ENCODE measurements around the gene EPB41L4B.

Gene EPB41L4B

GRCh38 chr9:109313351-109313750 is 7.5 kb downstream of the EPB41L4B start:
- no peaks in the 10 kb centered on the region for H3K9me3 ChIP-seq (ENCODE audit: control insufficient read depth, insufficient read depth, low read length)
- no peak overlapping the region for H3K4me3 ChIP-seq (ENCODE audit: low read length)
- H3K27me3 ChIP-seq (ENCODE audit: control insufficient read depth, insufficient read depth, low read length) = no peaks in the 10 kb centered on the region
- no CpG with 5 or more reads among the region's 4 CpGs for WGBS (ENCODE audit: insufficient coverage, insufficient read length)
- peaks cover 21% of the 10 kb centered on the region for H3K4me1 ChIP-seq (ENCODE audit: control insufficient read depth, insufficient read depth, low read length)
- no peaks in the 10 kb centered on the region for H3K36me3 ChIP-seq (ENCODE audit: control insufficient read depth, insufficient read depth, low read length)
- no peak for DNase-seq (ENCODE audit: low read depth, low spot score)
- no peak overlapping the region for H3K27ac ChIP-seq (ENCODE audit: low read length)

- no peaks in the 10 kb centered on the region for H3K9me3 ChIP-seq (ENCODE audit: control insufficient read depth, insufficient read depth, low read length)
- no peak overlapping the region for H3K27ac ChIP-seq (ENCODE audit: low read length)
- no peaks in the 10 kb centered on the region for H3K27me3 ChIP-seq (ENCODE audit: control insufficient read depth, insufficient read depth, low read length)
- DNase-seq (ENCODE audit: low read depth, low spot score) = no peak
- no peak overlapping the region for H3K4me3 ChIP-seq (ENCODE audit: low read length)
- peaks cover 21% of the 10 kb centered on the region for H3K4me1 ChIP-seq (ENCODE audit: control insufficient read depth, insufficient read depth, low read length)
- WGBS (ENCODE audit: insufficient coverage, insufficient read length) = no CpG with 5 or more reads among the region's 7 CpGs
- H3K36me3 ChIP-seq (ENCODE audit: control insufficient read depth, insufficient read depth, low read length) = no peaks in the 10 kb centered on the region
These were observed 8.1 kb downstream of the EPB41L4B start for GRCh38 chr9:109312783-109313182.

- Histone ChIP-seq H3K4me3 (ENCODE audit: low read length) (no peak overlapping the region), H3K27me3 (ENCODE audit: control insufficient read depth, insufficient read depth, low read length) (no peaks in the 10 kb centered on the region), H3K27ac (ENCODE audit: low read length) (no peak overlapping the region), H3K9me3 (ENCODE audit: control insufficient read depth, insufficient read depth, low read length) (no peaks in the 10 kb centered on the region), H3K4me1 (ENCODE audit: control insufficient read depth, insufficient read depth, low read length) (peaks cover 17% of the 10 kb centered on the region), H3K36me3 (ENCODE audit: control insufficient read depth, insufficient read depth, low read length) (no peaks in the 10 kb centered on the region)
- no CpG with 5 or more reads among the region's 7 CpGs for WGBS (ENCODE audit: insufficient coverage, insufficient read length)
- no peak for DNase-seq (ENCODE audit: low read depth, low spot score)
These were observed 9.1 kb downstream of the EPB41L4B start for GRCh38 chr9:109311731-109312130.

GRCh38 chr9:109311286-109311685 is 9.6 kb downstream of the EPB41L4B start:
- Histone ChIP-seq H3K27me3 (ENCODE audit: control insufficient read depth, insufficient read depth, low read length) (no peaks in the 10 kb centered on the region), H3K36me3 (ENCODE audit: control insufficient read depth, insufficient read depth, low read length) (no peaks in the 10 kb centered on the region), H3K9me3 (ENCODE audit: control insufficient read depth, insufficient read depth, low read length) (no peaks in the 10 kb centered on the region), H3K27ac (ENCODE audit: low read length) (no peak overlapping the region), H3K4me1 (ENCODE audit: control insufficient read depth, insufficient read depth, low read length) (peaks cover 17% of the 10 kb centered on the region), H3K4me3 (ENCODE audit: low read length) (no peak overlapping the region)
- no CpG with 5 or more reads among the region's 5 CpGs for WGBS (ENCODE audit: insufficient coverage, insufficient read length)
- no peak for DNase-seq (ENCODE audit: low read depth, low spot score)

- DNase-seq (ENCODE audit: low read depth, low spot score) = no peak
- no peaks in the 10 kb centered on the region for H3K36me3 ChIP-seq (ENCODE audit: control insufficient read depth, insufficient read depth, low read length)
- no peaks in the 10 kb centered on the region for H3K27me3 ChIP-seq (ENCODE audit: control insufficient read depth, insufficient read depth, low read length)
- no peak overlapping the region for H3K4me3 ChIP-seq (ENCODE audit: low read length)
- H3K9me3 ChIP-seq (ENCODE audit: control insufficient read depth, insufficient read depth, low read length) = no peaks in the 10 kb centered on the region
- no CpG with 5 or more reads among the region's 7 CpGs for WGBS (ENCODE audit: insufficient coverage, insufficient read length)
- H3K27ac ChIP-seq (ENCODE audit: low read length) = no peak overlapping the region
- H3K4me1 ChIP-seq (ENCODE audit: control insufficient read depth, insufficient read depth, low read length) = peaks cover 14% of the 10 kb centered on the region
These were observed 10.4 kb downstream of the EPB41L4B start for GRCh38 chr9:109310486-109310901.

GRCh38 chr9:109309282-109309681 is 11.6 kb downstream of the EPB41L4B start:
- Histone ChIP-seq H3K4me3 (ENCODE audit: low read length) (no peak overlapping the region), H3K27ac (ENCODE audit: low read length) (no peak overlapping the region), H3K9me3 (ENCODE audit: control insufficient read depth, insufficient read depth, low read length) (no peaks in the 10 kb centered on the region), H3K36me3 (ENCODE audit: control insufficient read depth, insufficient read depth, low read length) (no peaks in the 10 kb centered on the region), H3K27me3 (ENCODE audit: control insufficient read depth, insufficient read depth, low read length) (no peaks in the 10 kb centered on the region), H3K4me1 (ENCODE audit: control insufficient read depth, insufficient read depth, low read length) (peaks cover 9% of the 10 kb centered on the region)
- DNase-seq (ENCODE audit: low read depth, low spot score) = no peak
- WGBS (ENCODE audit: insufficient coverage, insufficient read length) = no CpG with 5 or more reads among the region's 6 CpGs

- no CpG with 5 or more reads among the region's 18 CpGs for WGBS (ENCODE audit: insufficient coverage, insufficient read length)
- Histone ChIP-seq H3K9me3 (ENCODE audit: control insufficient read depth, insufficient read depth, low read length) (no peaks in the 10 kb centered on the region), H3K4me1 (ENCODE audit: control insufficient read depth, insufficient read depth, low read length) (peaks cover 2% of the 10 kb centered on the region; the same call in 1 of the 2 replicates), H3K27me3 (ENCODE audit: control insufficient read depth, insufficient read depth, low read length) (no peaks in the 10 kb centered on the region), H3K36me3 (ENCODE audit: control insufficient read depth, insufficient read depth, low read length) (no peaks in the 10 kb centered on the region), H3K27ac (ENCODE audit: low read length) (no peak overlapping the region), H3K4me3 (ENCODE audit: low read length) (no peak overlapping the region)
- DNase-seq (ENCODE audit: low read depth, low spot score) = no peak
These were observed 13.2 kb downstream of the EPB41L4B start for GRCh38 chr9:109307380-109308240.

- DNase-seq (ENCODE audit: low read depth, low spot score) = no peak
- Histone ChIP-seq H3K36me3 (ENCODE audit: control insufficient read depth, insufficient read depth, low read length) (no peaks in the 10 kb centered on the region), H3K27me3 (ENCODE audit: control insufficient read depth, insufficient read depth, low read length) (no peaks in the 10 kb centered on the region), H3K4me1 (ENCODE audit: control insufficient read depth, insufficient read depth, low read length) (peaks cover 2% of the 10 kb centered on the region; the same call in 1 of the 2 replicates), H3K9me3 (ENCODE audit: control insufficient read depth, insufficient read depth, low read length) (no peaks in the 10 kb centered on the region), H3K4me3 (ENCODE audit: low read length) (no peak overlapping the region), H3K27ac (ENCODE audit: low read length) (no peak overlapping the region)
- no CpG with 5 or more reads among the region's 8 CpGs for WGBS (ENCODE audit: insufficient coverage, insufficient read length)
These were observed 15.1 kb downstream of the EPB41L4B start for GRCh38 chr9:109305801-109306200.

GRCh38 chr9:109304347-109304746 is 16.5 kb downstream of the EPB41L4B start:
- Histone ChIP-seq H3K27ac (ENCODE audit: low read length) (no peak overlapping the region), H3K4me3 (ENCODE audit: low read length) (no peak overlapping the region)
- WGBS (ENCODE audit: insufficient coverage, insufficient read length) = no CpG with 5 or more reads among the region's 3 CpGs

GRCh38 chr9:109303900-109304299 is 17.0 kb downstream of the EPB41L4B start:
- DNase-seq (ENCODE audit: low read depth, low spot score) = no peak
- H3K27me3 ChIP-seq (ENCODE audit: control insufficient read depth, insufficient read depth, low read length) = no peaks in the 10 kb centered on the region
- peaks cover 2% of the 10 kb centered on the region; the same call in 1 of the 2 replicates for H3K4me1 ChIP-seq (ENCODE audit: control insufficient read depth, insufficient read depth, low read length)
- no peak overlapping the region for H3K27ac ChIP-seq (ENCODE audit: low read length)
- H3K36me3 ChIP-seq (ENCODE audit: control insufficient read depth, insufficient read depth, low read length) = no peaks in the 10 kb centered on the region
- H3K4me3 ChIP-seq (ENCODE audit: low read length) = no peak overlapping the region
- no peaks in the 10 kb centered on the region for H3K9me3 ChIP-seq (ENCODE audit: control insufficient read depth, insufficient read depth, low read length)
- no CpG with 5 or more reads among the region's 2 CpGs for WGBS (ENCODE audit: insufficient coverage, insufficient read length)

More at GRCh38 chr9:109304347-109304746, 16.5 kb downstream of the EPB41L4B start:
- Histone ChIP-seq H3K27me3 (ENCODE audit: control insufficient read depth, insufficient read depth, low read length) (no peaks in the 10 kb centered on the region), H3K36me3 (ENCODE audit: control insufficient read depth, insufficient read depth, low read length) (no peaks in the 10 kb centered on the region), H3K4me1 (ENCODE audit: control insufficient read depth, insufficient read depth, low read length) (peaks cover 2% of the 10 kb centered on the region; the same call in 1 of the 2 replicates), H3K9me3 (ENCODE audit: control insufficient read depth, insufficient read depth, low read length) (no peaks in the 10 kb centered on the region)
- no peak for DNase-seq (ENCODE audit: low read depth, low spot score)

GRCh38 chr9:109302606-109303005 is 18.3 kb downstream of the EPB41L4B start:
- Histone ChIP-seq H3K4me1 (ENCODE audit: control insufficient read depth, insufficient read depth, low read length) (peaks cover 2% of the 10 kb centered on the region; the same call in 1 of the 2 replicates), H3K27me3 (ENCODE audit: control insufficient read depth, insufficient read depth, low read length) (no peaks in the 10 kb centered on the region), H3K36me3 (ENCODE audit: control insufficient read depth, insufficient read depth, low read length) (no peaks in the 10 kb centered on the region), H3K27ac (ENCODE audit: low read length) (no peak overlapping the region), H3K9me3 (ENCODE audit: control insufficient read depth, insufficient read depth, low read length) (no peaks in the 10 kb centered on the region), H3K4me3 (ENCODE audit: low read length) (no peak overlapping the region)
- WGBS (ENCODE audit: insufficient coverage, insufficient read length) = no CpG with 5 or more reads among the region's 5 CpGs
- DNase-seq (ENCODE audit: low read depth, low spot score) = no peak
